Hindlimb muscle (tissue), 1 donor: ENCODE data around the gene KDM4B. TPM values are rescaled to one million over a fixed set of nuclear protein-coding genes. Genes with fewer than 3 reads are reported as not detected.
A peak's percentile ranks its signal among the peaks of the same experiment; 100 is the strongest.
"Not testable (repeated sequence)": the region's sequence is repeated elsewhere in the genome, so short reads cannot be mapped to it uniquely, and the experiment has no call there.

Experiments
- DNase-seq: peaks from one replicate; pipeline ENCODE4 v3.0.0-alpha.2; 2013
- polyA plus RNA-seq: library from polyadenylated mRNA; unstranded; fragments of 120-200 nt; gene quantifications from one replicate; pipeline ENCODE4 v1.2.1, GENCODE V29; 2013; ENCODE audit not compliant: insufficient read length

Gene KDM4B
- polyA plus RNA-seq, 1 donor, result 26.1 TPM

GRCh38 chr19:5183616-5184015, 214.7 kb downstream of the KDM4B start:
- DNase-seq, result no peak

GRCh38 chr19:5184930-5185329, 216.0 kb downstream of the KDM4B start:
- no peak for DNase-seq

DNA sequence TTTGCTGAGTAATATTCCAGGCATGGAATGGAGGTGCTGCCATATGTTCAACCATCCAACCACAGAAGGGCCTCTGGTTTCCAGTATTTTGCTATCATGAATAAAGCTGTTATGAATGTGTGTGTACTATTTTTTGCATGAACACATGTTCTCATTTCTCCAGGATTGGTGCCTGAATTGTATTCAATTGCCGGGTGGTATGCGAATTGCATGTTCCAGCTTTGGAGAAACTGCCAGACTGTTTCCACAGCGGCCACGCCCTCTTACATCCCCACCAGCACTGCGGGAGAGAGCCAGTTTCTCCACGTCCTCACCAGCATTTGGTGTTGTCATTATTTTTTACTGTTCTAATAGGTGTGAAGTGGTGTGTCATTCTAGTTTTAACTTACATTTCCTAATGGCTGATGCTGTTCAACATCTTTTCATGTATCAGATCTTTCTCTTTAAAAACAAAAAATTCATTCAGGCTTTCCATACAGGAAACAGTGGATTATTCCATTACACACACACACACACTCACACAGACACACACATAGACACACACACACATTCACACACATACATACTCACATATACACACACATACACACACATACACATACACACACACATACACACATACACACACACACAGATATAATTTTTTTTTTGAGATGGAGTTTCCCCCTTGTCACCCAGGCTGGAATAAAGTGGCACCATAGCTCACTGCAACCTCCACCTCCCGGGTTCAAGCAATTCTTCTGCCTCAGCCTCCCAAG, 217.6 kb downstream of the KDM4B start:
- DNase-seq, result peak; percentile 23

DNA sequence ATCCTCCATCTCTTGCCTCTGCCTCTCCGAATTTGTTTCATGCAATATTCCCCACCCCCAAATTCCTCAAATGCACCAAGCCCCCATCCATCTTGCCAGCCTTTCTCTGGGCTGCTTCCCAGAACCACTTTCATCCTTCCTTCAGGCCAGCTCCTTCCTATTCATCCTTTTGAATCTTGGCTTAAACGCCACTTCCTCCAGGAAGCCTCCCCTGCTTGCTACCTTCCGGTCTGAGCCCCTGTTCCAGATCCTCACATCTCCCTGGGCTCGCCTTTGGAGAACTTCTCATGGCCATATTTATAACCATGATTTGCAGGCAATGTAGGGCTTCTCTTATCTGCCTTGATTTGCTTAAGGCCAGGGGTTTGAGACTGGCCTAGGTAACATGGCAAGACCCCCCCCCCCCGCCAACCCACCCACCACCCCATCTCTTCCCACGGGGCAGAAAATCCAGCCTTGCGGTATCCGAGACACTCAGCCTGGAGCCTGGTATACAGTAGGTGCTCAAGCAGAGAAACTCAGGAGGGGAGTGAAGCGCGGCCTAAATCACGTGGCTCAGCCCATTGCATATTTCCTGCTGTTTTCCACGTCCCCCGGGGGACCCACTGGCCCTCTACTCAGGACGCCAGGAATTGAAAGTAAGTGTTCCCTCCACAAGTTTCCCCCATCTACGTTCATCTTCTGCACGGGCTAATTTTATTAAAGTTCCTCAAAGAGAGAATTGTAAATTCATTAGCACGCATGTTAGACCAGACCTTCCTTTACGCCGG, 219.8 kb downstream of the KDM4B start:
- DNase-seq, result no peak

DNA sequence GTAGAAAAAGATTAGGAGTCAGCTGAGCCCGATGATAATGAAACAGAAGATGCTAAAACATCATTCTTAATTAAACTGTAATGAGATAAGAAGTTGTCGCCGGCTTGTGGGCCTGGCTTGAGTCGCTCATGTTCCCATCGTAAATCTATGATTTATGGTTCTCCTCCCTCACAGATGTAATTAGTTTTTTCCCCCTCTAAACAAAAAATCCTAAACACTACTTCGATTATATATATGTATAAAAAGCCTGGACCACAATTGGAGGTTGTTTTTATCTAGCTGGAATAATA, 220.3 kb downstream of the KDM4B start:
- no peak for DNase-seq

DNA sequence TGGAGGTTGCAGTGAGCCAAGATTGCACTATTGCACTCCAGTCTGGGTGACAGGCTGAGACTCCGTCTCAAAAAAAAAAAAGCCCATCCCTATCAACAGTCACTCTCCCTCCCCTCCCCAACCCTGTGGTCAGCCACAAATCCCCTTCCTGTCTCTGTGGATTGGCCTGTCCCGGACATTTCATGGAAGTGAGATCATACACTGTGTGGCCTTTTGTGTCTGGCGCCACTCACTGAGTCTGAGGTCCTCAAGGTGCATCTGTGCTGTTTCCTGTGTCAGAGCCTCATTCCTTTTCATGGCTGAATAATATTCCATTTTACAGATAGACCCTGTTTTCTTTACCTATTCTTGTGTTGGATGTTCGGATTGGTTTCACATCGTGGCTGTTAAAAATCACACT, 222.2 kb downstream of the KDM4B start:
- DNase-seq, result no peak

DNA sequence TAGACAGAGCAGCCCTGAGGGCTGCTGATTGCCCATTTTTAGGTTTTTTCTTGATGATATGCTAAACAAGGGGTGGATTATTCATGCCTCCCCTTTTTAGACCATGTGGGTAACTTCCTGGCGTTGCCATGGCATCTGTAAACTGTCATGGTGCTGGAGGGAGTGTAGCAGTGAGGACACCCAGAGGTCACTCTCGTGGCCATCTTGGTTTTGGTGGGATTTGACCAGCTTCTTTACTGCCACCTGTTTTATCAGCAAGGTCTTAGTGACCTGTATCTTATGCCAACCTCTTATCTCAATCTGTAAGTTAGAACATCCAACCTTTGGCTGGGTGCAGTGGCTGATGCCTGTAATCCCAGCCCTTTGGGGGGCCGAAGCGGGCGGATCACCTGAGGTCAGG, 223.7 kb downstream of the KDM4B start:
- no peak for DNase-seq

GRCh38 chr19:5193192-5193591, 224.3 kb downstream of the KDM4B start:
- no peak for DNase-seq

GRCh38 chr19:5194641-5195040, 225.7 kb downstream of the KDM4B start:
- DNase-seq, result no peak

- not testable (repeated sequence) for DNase-seq
Measured at GRCh38 chr19:5195587-5195986, 226.7 kb downstream of the KDM4B start.

DNA sequence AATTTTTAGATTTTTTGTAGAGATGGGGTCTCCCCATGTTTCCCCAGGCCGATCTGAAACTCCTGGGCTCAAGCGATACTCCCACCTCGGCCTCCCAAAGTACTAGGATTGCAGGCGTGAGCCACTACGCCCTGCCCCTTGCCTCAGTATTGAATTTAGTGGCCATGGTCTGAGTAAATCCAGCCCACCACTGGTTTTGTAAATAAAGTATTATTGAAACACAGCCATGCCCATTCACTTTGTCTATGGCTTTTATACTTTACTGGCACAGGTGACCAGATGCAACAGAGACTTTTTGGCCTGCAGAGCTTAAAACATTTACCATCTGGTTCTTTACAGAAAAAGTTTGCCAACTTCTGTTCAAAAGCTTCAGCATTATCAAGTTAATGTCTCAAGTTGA, 227.9 kb downstream of the KDM4B start:
- DNase-seq, result no peak

GRCh38 chr19:5200844-5201243, 231.9 kb downstream of the KDM4B start:
- no peak for DNase-seq

DNA sequence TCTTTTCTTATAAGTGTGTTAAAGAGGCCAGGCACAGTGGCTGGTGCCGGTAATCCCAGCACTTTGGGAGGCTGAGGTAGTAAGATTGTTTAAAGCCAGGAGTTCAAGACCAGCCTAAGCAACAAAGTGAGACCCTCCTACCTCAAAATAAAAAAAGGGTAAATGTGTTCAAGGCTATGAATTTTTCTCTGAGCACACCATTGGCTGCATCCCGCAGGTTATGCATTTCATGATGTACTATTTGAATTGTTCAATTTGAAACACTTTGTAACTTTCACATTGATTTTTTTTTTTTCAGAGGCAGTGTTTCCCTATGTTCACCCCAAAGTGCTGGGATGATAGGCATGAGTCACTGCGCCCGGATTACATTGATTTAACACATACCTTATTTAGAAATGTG, 233.6 kb downstream of the KDM4B start:
- no peak for DNase-seq

Other genes with a start within 250 kb of the KDM4B start
- gene DPP9, start 245.3 kb upstream of the KDM4B start, polyA plus RNA-seq, result 29.8 TPM
- gene FEM1A, start 177.4 kb upstream of the KDM4B start, polyA plus RNA-seq, result 5.1 TPM
- 6.4 TPM for gene TICAM1, start 137.4 kb upstream of the KDM4B start, polyA plus RNA-seq
- 47.6 TPM for gene PLIN3, start 101.4 kb upstream of the KDM4B start, polyA plus RNA-seq
- gene ARRDC5, start 66.2 kb upstream of the KDM4B start, polyA plus RNA-seq, result 0.15 TPM
- 40.1 TPM for gene UHRF1, start 59.6 kb upstream of the KDM4B start, polyA plus RNA-seq